DMS 273 (cell line): Measurements from ENCODE around the gene HERC3.
A peak's percentile ranks its signal among the peaks of the same experiment; 100 is the strongest.

ENCODE experiments used
- DNase-seq: peaks from one replicate; lab custom pipeline; 2025; ENCODE audit not compliant: unreplicated experiment; lab: John Stamatoyannopoulos, UW

Gene HERC3

GRCh38 chr4:88713782-88714181 lies 121.5 kb downstream of the HERC3 start:
- no peak for DNase-seq

DNA sequence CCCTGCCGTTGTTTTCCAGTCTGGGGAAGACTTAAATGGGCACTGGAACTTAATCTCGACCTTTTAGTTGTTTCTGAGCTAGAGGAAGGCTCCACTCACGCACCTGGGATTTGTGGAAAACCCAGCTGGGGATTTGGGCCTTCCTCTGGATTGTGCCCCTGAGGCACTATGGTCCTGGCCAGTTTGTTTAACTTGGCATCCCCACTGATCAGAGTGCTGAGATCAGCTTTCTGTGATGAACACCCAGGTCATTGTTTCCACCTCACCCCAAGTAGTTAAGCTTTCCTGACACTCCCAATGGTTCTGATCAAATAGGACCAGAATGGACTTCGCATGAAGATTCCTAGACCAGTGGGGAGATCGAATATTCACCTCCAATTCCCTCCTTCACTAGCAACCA lies 125.8 kb downstream of the HERC3 start:
- DNase-seq, result no peak

- DNase-seq, result no peak
These were observed 127.1 kb downstream of the HERC3 start for GRCh38 chr4:88719381-88719780.

DNA sequence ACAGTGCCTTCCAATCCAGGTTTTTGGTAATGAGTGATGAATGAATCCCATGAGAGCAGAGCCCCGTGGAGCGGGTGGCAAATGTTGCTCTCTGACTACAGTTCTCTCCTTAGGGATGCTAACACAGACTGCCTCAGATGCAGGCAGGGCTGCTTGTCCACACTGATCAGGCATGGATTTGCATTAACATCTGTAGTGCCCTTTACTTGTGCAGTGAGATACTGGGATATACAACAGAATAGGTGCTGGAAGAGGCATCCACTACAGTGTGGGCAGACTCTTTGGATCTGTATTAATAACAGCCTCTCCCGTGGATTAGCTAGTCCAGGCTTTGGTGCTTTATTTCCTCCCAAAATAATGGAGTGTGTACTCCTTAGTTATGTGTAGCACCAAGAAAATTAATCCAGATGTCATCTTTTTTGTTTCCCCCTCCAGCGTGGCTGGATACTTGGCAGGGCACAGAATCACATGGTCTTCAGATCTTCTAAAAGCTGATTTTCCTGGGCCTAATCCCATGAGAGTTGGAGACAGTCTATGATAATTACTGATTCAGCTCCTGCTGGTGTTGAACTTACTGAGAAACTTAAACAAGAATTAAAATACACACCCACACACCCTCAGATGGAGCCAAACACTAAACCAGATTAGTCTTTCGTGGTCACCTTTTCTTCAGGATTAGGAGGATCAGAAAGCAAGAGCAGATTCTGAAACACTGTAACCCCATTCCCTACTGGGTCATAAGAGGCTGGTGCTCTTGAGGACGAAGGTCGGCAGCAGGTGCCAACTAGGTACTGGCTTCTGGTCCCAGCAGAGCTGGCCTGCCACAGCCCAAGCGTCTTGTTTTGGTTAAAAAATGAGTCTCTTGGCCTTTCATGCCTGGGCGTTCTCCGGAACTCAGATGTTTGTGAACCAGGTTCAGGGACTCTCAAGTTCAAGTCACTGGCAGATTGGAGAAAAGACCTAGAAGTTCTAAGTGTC lies 128.5 kb downstream of the HERC3 start:
- peak; percentile 6 for DNase-seq

GRCh38 chr4:88722276-88722780 lies 130.0 kb downstream of the HERC3 start:
- DNase-seq, result no peak

- no peak for DNase-seq
These were observed 130.5 kb downstream of the HERC3 start for GRCh38 chr4:88722828-88723227.

DNA sequence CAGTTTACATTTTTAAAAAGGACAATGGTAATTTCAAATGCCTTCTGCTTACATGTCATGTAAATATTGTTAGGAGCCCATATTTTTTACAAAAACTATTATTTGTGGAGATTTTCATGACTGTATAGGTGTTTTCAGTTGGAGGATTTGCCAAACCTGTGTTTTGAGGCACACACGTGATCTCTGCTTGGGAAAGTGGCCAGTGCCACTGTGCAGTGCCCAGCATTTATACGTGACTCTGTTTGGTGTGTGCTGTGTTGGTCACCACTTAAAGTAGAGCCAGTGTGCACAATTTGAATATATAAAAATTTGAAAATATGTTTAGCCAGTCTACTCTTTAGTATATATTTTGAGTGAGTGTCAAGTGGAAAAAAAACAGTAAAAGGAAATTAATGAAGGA lies 132.1 kb downstream of the HERC3 start:
- no peak for DNase-seq

- DNase-seq, result no peak
These were observed 132.9 kb downstream of the HERC3 start for GRCh38 chr4:88725143-88725542.

DNA sequence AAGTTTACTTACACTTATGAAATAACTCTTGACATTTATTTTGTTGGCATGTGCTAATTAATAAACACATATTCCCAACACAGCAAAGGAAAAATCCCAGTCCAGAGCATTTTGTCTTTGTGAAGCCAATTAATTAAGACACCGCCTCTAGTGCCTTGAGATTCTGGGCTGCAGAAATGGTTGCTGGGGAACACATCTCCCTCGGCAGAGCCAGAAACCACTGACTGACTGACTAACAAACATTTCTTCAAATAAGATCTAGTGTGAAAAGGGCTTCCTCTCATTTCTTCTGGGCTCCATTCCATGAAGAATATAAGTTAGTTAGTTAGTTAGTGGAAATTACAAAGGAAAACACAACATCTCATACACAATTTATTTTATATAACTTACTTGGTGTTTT lies 133.7 kb downstream of the HERC3 start:
- no peak for DNase-seq

GRCh38 chr4:88728146-88728545 lies 135.9 kb downstream of the HERC3 start:
- no peak for DNase-seq

- DNase-seq, result no peak
These were observed 137.0 kb downstream of the HERC3 start for GRCh38 chr4:88729146-88729760.

GRCh38 chr4:88730811-88731210 lies 138.5 kb downstream of the HERC3 start:
- DNase-seq, result no peak

DNA sequence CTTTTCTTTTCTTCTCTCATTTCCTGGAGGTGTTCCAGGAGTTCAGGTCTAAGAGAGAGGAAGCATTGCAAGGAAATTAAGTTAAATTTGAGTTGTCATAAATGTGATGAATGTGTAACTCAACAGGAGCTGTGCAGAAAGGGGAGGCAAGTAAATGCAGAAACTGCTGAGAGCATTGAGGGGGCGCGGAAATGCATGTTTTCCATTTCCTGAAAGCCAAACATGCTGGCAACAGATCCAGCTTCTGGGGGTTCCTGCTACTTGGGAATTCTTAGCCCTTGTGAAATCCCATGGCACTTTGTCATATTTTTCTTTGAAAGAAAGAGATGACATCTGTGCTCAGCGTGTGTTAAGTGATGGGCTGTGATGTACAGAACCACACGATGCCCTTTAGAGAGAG lies 139.1 kb downstream of the HERC3 start:
- no peak for DNase-seq

DNA sequence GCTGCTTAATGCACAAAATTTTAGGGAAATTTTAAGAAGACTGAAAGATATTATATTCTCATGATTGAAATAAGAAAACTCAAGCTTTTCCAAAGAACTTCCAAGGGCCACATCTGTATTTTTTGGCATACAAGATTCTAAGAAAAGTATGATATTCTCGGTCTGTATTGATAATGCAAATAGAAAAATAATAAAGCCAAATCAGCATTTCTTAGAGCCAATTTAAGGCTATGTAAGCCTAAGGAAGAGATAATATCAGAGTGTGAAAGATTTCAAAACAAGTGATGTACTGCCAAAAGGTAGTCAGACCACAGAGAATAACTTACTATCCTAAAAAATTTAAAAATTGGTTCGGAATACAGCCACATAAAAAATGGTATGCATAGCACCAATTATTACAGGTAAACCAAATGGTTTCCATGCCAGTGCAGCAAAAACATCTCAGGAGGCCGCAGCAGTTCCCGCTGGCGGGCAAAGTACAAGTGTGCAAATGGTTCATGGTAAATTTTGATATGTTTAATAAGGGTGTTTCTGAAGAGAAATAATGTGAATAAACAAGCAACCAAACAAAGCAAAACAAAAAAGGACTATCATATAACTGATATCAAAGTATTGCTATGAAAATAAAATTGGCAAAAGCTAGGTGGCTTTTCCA lies 140.6 kb downstream of the HERC3 start:
- no peak for DNase-seq

DNA sequence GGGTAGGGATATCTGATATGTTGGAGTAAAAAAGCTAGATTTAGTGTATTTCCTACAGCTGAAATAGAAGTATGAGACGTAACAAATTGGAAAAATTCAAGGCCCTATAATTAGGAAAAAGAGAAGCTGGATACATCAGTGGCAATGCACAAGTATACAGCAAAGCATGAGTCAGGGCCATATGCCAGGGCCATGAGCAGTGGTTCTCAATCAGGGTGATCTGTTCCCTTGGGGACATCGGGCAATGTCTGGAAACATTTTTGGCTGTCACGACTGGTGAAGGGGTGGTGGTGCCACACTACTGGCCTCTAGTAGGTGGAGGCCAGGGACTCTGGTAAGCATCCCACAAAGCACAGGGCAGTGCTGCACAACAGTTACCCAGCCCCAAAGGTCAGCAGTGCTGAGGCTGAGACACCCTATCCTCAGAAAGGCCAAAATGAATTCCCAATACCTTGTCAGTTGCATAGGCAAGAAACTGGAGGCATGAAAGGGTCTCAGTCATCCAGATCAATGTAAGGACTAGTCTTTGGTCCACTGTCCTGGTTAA lies 142.2 kb downstream of the HERC3 start:
- no peak for DNase-seq

- no peak for DNase-seq
These were observed 143.3 kb downstream of the HERC3 start for GRCh38 chr4:88735564-88735963.

DNA sequence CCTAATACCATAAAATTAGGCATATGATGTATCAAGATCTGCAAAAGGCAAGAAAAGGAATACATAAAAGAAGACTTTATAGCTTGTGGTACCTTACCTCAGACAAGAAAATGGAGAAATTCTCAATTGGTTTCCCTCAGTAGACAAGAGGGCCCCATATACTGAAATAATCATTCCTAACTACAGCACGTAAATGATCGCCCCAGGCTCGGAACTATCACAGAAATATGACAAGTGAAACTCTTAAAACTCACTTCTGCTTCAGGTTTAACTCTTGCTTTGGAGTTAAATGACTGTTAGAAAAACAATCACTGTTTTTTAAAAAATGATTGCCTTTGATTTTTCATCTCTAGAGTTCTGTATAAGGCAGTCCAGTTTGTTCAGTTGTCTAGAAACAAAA lies 144.0 kb downstream of the HERC3 start:
- no peak for DNase-seq

- DNase-seq, result no peak
These were observed 145.1 kb downstream of the HERC3 start for GRCh38 chr4:88737307-88737941.

DNA sequence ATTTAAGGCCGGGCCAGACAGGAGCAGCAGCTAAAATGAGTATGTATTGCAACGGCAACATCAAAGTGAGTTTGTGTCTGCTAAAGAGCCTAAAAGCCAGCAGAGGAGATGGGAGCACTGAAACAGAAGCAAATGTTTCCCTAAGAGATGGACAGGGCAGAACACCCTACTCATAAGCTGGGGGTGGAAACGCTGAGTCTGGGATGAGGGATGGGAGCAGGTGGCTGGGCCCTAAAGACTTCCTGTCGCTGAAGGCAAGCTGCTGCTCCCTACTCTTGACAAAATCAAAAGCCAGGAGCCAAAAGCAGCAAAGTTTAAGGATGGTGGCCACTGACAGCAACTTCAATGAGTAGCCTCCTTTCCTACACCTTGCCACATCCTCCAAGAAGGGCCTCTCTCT lies 145.9 kb downstream of the HERC3 start:
- no peak for DNase-seq

DNA sequence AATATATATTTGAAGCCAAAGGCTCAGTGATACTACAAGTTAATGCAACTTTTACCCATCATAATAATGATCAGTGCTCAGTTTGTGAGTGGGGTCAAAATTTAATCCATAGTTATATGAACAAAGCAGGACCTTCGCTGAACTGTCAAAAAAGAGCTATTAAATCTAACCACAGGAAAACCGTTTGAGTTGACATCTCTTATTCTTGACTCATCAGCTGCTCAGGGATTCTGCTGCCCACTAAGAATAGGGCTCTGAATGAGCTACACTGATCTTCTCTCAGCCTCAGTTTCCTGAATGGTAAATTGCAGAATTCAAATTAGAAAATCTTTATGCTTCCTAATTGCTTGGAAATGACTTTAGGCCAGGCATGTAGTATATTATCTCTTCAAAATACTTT lies 150.3 kb downstream of the HERC3 start:
- DNase-seq, result no peak

DNA sequence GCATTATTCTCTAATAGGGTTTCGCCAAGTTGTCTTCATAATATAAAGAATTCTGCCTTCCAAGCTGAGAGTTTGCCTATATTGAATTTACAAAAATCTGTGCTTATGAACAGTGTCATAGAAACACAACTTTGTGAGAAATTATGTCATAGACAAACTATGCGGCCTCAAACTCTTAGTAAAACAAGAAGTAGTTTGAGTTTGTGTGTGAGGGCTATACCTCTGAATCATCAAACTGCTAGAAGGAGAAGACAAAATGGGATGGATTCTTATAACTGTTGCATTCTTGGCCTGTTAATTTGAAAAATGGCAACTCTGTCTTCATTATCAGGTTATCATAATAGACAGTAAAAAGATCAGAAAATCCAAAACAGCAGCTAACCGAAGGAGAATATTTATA lies 151.4 kb downstream of the HERC3 start:
- no peak for DNase-seq
